GM12874 (cell line): Measurements from ENCODE around the gene CMIP.

ENCODE experiments used
- TF ChIP-seq, protein P1 (sequence below): IDR thresholded peaks from 2 replicates; pipeline ENCODE4 v1.5.1; 2011; ENCODE audit warnings: low read depth, mild to moderate bottlenecking, control low read depth, low read length, moderate library complexity; ENCODE audit not compliant: insufficient read depth

Gene CMIP

DNA sequence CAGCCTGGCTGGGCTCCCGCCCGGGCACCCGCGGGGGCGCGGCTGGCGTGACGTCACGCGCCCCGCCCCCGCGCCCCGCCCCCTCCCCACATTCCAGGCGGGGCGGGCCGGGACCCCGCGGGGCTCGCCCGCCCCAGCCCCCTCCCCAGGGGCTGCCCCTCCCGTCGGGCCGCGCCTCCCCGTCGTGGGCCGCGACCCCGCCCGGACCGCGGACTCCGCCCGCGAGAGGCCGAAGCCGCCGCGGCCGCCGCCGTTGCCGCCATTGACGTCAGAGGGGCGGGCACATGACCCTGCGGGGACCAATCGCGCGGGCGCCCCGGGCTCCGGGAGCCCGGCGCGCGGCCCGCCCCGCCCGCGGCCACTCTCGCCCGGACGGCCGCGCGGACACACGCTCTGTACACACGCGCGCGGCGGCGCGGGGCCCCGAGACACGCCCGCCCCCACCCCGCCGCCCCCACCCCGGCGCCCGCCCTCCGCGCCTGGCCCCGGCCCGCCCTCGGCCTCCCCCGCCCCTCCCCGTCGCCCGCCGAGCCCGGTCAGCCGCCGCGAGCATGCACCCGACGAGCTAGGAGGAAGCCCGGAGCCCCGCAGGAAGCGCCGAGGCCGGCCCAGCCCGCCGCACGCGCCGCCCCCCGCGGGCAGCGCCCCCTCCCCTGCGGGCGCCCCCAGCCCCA is at the start of gene CMIP:
CMIP (plus strand) TSS at position 361 of the 674 bp plus-strand sequence.
- TF ChIP-seq, protein P1, sequence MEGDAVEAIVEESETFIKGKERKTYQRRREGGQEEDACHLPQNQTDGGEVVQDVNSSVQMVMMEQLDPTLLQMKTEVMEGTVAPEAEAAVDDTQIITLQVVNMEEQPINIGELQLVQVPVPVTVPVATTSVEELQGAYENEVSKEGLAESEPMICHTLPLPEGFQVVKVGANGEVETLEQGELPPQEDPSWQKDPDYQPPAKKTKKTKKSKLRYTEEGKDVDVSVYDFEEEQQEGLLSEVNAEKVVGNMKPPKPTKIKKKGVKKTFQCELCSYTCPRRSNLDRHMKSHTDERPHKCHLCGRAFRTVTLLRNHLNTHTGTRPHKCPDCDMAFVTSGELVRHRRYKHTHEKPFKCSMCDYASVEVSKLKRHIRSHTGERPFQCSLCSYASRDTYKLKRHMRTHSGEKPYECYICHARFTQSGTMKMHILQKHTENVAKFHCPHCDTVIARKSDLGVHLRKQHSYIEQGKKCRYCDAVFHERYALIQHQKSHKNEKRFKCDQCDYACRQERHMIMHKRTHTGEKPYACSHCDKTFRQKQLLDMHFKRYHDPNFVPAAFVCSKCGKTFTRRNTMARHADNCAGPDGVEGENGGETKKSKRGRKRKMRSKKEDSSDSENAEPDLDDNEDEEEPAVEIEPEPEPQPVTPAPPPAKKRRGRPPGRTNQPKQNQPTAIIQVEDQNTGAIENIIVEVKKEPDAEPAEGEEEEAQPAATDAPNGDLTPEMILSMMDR = no peak

DNA sequence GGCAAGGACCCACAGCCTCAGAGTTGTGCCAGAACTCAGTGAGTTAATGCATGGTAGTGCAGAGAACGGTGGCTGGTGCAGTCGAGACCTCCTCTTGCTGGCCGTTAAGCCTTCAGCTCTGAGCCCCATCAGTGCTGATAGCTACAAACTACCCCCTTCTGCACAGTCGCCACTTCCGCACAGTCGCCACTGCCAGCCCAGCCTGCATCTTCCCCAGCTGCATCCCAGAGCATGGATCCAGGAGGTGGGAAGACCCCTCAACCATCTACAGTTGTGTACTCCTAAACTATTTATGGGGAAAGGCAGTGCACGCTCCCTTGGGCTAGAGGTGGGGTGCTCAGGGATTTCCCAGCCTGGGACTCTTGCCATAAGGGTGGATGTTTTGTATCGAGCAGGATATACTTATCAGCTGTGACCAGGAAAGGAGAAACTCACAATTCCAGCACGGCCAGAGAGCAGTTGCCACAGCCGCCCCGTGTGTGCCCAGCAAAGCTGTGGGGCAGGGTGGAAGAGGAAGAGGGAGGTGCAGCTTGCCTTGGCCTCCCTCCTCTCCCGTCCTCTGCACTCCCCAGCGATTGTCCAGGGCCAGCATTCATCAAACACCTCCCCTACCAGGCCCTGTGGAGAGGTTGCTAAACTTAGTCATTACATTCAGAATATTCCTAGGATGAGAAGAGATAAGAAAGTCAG is 49.5 kb upstream of the CMIP start:
- TF ChIP-seq, protein P1 = no peak

DNA sequence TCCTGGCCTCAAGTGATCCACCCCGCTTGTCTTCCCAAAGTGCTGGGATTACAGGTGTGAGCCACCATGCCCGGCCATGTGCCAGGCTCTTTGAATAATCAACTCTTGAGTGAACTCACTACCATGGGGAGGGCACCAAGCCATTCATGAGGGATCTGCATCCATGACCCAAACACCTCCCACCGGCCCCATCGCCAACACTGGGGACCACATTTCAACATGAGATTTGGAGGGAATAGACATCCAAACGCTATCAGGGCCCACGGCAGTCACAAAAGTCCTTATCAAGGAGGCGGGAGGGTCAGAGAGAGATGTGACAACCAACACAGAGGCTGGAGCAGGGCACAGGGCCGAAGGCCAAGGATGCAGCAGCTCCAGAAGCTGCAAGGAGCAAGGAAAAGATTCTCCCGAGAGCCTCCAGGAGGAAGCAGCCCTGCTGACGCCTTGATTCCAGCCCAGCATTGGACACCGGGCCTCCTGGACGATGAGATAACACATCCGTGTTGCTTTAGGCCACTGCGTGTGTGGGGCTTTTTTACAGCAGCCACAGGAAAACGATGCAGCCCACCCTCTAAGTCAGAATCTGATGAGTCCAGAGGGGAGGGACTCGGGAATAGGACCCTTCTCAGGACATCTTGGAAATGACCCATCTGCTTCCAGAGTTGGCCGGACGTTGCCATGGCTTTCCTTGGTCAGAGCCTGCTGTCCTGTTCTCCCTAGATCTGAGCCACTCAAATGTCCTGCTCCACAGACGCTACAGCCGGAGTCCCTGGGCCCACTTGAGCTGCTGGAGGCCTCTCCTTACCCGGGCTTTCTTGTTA is 47.3 kb upstream of the CMIP start:
- TF ChIP-seq, protein P1 = no peak

DNA sequence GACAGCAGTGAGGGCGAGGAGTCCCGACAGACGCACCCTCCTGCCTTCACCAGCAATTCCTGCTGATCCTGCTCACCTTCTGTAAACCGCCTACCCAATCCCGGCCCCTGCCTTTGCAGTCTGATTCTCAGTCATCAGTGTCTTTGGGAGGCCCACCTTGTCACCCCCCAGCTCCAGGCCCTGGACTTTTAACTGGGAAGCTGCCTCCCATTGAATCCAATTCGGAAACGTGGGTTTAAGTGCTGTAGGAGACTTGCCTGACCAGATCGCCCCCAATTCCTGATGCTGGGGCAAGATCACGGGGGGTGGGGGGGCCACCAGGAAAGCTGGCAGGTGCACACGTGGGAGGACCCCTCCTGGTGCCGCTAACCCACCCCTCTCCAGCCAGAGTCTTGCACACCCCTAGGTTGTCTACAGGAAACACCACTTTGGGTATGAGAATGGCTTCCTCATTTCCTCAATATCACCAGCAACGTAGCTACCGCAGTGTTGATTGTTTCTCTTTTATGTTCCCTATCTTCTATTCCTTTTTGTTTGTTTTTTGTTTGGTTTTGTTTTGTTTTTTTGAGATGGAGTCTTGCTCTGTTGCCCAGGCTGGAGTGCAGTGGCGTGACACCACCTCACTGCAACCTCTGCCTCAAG is 46.6 kb upstream of the CMIP start:
- TF ChIP-seq, protein P1 = no peak

DNA sequence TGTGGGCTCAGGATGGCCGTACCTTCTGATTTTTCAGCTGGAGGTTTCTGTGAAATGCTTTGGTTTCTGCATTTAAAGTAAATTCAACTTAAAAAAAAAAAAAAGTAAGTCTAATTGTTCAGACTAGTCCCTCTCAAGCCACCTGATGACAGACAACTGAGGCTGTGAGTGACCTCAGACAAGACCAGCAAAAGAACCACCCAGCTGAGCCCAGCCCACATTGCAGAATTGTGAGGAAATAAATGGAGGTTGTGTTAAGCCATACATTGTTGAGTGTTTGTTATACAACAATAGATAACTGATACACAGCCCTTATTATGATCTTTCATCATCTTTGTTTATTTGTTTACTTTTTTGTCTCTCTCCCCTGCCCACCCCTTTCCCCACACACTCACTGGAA is 44.7 kb upstream of the CMIP start:
- TF ChIP-seq, protein P1 = no peak

DNA sequence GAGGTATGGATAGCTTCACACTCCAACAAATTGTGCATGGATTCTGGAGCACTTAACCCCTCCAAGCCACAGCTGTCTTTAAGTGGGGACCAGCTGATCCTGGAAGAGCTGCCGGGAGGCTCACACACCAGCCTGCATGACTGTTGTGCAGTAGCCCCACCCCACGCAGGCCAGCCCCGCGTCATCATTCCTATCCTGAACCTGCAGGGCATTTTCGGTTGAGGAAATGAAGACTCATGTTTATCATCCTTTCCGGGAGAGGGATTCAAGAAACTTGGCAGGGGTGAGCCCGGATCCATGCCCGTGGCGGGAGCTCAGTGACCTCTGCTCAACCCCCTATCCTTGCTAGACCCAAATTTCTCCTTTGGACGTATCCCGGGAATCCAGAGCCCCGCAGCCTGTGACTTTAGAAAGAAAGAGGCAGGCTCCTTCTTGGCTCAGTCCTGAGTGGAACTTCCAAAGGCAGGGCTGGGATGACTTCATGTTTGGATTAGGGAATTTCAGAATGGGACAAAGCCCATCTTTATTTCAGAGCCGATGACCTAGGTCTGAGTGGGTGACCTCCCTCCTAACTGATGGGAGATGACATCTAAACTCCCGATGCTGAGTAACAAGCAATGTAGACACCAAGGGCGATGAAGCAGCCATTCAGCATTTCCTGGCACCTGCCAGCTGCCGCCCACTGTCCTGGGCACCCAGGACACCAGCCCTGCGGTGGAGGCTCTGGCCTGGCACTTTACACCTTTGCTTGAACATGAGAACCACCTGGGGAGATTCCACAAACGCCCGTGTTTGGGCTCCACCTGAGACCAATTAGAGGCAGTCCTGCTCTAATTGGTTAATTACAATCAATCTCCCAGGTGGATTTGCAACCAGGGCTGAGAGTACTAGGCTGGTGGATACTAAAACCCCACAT is 43.3 kb upstream of the CMIP start:
- TF ChIP-seq, protein P1 = no peak
